GM19438 (cell line): ENCODE data around the gene IRF5.

Experiments
- ATAC-seq: cut with Tn5 transposase; IDR thresholded peaks from one replicate; pipeline ENCODE4 v1.9.1; 2021; ENCODE audit warnings: low read depth; ENCODE audit not compliant: unreplicated experiment

IRF5 gene

GRCh38 chr7:128919881-128920799 is 17.6 kb upstream of the IRF5 start:
- ATAC-seq = no peak

GRCh38 chr7:128920913-128921582 is 16.7 kb upstream of the IRF5 start:
- ATAC-seq = no peak

- ATAC-seq = no peak
These were observed 15.8 kb upstream of the IRF5 start for GRCh38 chr7:128921866-128922440.

GRCh38 chr7:128922496-128923410 is 15.0 kb upstream of the IRF5 start:
- no peak for ATAC-seq

GRCh38 chr7:128923411-128923800 is 14.3 kb upstream of the IRF5 start:
- no peak for ATAC-seq

GRCh38 chr7:128924707-128925588 is 12.8 kb upstream of the IRF5 start:
- ATAC-seq = no peak

- ATAC-seq = no peak
These were observed 9.4 kb upstream of the IRF5 start for GRCh38 chr7:128928159-128928813.

- ATAC-seq = no peak
These were observed 8.6 kb upstream of the IRF5 start for GRCh38 chr7:128928882-128929788.

- no peak for ATAC-seq
These were observed 6.4 kb upstream of the IRF5 start for GRCh38 chr7:128931190-128931798.

- no peak for ATAC-seq
These were observed 5.5 kb upstream of the IRF5 start for GRCh38 chr7:128931965-128932861.

GRCh38 chr7:128932862-128933179 is 4.9 kb upstream of the IRF5 start:
- ATAC-seq = no peak

- peak; percentile 43 for ATAC-seq
These were observed 4.4 kb upstream of the IRF5 start for GRCh38 chr7:128933180-128933891.

GRCh38 chr7:128934361-128935341 is 3.1 kb upstream of the IRF5 start:
- ATAC-seq = peak; percentile 33

- ATAC-seq = no peak
These were observed 2.4 kb upstream of the IRF5 start for GRCh38 chr7:128935342-128935730.

- ATAC-seq = no peak
These were observed 929 bp upstream of the IRF5 start for GRCh38 chr7:128936798-128937197.
